Measurements from ENCODE around the gene FAM187B.

FAM187B gene
- total RNA-seq = 0 to 0.15 (median 0.06) reads per million in 4 donors

DNA sequence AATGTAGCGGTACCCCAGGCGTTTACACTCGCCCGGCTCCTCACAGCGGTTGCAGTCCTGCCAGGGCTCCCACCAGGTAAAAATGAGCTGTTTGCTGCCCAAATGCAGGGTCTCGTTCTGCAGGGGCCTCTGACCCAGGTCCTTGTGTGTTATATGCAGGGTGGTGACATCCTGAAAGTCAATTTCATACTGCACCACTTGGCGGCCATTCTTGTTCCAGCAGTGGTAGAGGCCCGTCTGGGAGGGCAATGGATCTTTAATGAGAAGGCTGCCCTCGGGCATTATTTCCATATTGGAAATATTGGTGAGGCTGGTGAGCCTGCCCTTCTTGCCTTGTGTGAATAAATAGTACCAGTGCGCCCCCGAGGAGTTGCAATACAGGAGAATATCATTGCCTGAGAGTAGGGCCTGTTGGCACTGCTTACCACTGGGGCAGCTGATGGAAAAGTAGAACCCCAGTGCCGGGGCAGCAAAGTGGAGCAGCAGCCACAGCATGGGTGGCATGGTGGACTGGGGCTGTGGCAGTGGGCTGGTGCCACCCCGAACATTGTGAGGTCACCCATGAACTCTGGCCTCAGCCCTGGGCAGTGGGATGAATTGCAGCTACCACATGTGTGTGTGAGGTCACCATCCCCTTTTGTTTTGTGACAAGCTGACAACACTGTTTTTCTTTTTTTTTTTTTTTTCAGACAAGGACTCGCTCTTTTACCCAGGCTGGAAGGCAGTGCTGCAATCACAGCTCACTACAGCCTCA, at the start of gene FAM187B:
TSS of gene FAM187B (minus strand) at position 563 of the 754 bp plus-strand sequence. CDS start at position 504, 59 bp downstream.
- no peak for DNase-seq

DNA sequence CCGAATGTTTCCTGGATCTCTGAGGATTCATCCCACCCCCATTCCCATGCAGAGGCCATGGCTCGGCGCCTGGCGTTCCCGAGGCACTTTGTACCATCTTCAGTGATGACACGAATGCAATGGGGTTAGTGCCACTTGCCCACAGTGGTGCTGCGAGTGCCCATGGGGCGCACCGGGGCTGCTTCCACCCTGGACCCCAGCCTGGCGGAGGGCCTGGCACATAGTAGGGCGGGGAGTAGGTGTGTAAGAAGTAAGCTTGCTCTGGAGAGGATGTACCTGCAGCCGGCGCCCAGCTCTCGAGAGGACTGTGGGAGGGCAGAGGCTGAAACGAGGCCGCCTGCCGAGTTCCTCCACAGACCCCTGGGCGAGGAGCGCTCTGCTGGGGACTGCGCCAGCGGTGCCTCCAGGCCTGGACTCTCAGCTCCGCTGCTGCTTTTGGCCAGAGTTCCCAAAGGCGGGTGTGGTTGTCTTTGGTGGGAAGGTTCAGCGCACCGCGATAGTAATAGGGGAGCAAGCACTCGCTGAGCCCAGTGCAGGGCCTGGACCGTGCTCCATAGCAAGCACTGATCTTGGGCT, 48.3 kb upstream of the FAM187B start:
- DNase-seq = no peak

DNA sequence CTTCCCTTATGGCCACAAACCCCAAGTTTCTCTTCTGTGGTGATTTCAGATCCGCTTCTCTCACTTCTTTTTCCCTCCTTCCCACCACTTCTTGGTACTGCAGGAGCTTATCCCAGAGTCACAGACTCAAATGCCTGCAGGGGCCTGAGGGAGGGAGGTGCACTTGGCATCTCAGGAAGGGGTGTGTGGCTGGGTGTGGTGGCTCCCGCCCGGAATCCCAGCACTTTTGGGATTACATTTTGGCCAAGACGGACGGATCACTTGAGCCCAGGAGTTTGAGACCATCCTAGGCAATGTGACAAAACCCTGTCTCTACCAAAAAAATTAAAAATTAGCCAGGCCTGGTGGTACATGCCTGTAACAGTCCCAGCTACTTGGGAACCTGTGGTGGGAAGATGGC, 45.8 kb upstream of the FAM187B start:
- no peak for DNase-seq

DNA sequence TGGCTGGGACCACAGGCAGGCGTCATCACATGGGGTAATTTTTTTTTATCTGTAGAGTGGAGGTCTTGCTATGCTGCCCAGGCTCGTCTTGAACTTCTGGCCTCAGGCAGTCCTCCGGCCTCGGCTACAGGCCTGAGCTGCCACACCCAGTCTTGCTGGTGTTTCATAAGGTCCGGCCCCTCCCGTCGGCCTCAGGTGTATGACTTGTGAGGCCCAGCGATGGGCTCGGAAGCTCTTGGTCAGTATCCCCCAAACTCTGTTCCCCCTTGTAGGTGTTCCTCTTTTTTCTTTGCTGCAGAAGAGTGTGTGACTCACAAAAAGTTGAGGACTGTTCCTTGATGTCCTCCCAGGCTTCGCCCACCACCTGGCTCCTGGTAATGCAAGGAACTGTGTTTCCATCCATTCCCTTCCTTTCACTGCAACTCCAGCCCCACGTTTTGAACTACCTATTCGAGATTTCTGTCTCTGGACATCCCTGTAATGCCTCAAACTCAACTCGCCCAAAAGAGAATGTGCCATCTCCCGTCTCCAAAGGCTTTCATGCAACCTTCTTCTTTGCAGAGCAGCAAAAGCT, 45.2 kb upstream of the FAM187B start:
- DNase-seq = no peak

DNA sequence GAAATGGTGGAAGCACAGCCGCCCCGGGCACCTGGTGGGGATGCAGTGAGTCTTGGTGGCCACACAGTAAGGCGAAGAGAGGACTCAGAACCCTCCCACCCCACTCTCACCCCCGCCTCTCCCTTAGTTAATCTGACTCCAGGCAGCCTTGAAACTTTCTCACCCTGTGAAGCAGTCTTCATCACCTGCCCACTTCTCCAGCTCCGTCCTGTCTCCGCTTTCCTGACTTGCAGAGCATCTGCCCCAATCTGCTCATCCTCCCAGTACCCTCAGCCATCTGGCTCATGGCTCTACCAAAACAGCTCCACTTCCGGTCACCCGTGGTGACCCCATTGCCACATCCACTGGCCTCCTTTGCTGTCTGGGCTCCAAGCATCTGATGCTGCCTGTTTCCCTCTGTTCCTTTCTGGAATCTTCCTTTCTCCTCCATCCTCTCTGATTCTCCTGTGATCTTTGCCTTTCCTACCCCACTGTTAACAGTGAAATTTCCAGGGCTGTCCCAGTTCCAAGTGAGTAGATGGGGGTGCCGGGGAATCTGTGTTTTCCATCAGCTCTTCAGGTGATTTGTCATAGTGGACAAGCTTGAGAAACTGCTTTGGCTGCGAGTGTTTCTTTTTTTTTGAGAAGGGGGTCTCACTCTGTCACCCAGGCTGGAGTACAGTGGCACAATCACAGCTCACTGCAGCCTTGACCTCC, 44.6 kb upstream of the FAM187B start:
- DNase-seq = no peak

DNA sequence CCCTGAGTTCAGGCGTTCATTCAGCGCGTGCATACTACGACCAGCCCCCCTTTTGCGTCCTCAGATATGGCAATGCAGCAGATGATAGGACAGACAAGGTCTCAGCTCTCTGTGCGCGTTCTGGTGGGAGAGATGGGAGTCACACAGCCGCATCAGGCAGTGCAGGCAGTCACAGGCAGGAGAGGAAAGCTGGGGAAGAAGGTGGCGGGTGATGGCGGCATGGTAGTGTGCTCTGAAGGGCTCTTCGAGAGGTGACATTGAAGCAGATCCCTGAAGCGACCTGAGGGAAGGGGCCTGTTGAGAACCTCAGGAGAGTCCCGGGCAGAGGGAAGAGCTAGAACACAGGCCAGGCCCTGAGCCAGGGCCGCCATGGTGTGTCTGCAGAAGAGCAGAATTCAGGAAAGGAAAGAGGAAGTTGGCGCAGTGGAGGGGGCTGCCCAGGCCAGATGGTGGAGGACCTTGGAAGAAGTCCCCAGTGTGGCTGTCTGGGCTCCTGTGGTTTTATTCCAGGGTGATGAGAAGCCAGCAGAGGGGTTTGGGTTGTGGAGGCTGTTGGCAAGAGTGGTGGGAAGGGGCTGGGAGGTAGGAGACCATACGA, 43.7 kb upstream of the FAM187B start:
- DNase-seq = no peak

DNA sequence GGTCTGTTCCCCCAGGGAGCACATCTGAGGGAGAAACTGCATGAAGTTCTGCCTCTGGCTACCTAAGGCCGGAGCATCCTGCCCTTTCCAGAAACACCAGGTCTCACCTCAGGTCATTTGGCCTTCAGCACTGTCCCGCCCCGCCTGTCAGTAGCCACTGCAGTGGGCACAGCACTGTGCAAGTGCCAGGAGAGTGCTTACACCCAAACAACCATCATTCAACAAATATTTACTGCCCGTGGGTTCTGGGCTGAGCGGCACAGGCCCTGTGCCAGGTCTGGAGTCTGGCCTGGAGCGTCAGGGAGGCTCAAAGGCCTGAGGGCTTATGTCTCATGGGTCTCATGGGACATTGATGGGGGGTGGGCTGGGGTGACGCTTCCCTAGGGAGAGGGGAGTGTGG, 43.0 kb upstream of the FAM187B start:
- DNase-seq = no peak

DNA sequence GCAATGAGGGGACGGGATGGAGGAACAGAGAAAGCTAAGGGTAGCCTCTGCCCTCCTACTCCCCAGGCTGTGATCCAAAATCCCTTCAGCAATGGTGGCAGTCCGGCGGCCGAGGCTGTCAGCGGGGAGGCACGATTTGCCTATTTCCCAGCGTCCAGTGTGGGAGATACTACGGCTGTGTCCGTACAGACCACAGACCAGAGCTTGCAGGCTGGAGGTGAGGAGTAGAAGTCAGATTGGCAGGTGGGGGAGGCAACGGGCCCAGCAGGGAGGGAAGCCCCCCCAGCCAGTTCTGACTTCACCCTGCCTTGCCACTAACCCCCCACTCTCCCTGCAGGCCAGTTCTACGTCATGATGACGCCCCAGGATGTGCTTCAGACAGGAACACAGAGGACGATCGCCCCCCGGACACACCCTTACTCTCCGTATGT, 41.9 kb upstream of the FAM187B start:
- no peak for DNase-seq

DNA sequence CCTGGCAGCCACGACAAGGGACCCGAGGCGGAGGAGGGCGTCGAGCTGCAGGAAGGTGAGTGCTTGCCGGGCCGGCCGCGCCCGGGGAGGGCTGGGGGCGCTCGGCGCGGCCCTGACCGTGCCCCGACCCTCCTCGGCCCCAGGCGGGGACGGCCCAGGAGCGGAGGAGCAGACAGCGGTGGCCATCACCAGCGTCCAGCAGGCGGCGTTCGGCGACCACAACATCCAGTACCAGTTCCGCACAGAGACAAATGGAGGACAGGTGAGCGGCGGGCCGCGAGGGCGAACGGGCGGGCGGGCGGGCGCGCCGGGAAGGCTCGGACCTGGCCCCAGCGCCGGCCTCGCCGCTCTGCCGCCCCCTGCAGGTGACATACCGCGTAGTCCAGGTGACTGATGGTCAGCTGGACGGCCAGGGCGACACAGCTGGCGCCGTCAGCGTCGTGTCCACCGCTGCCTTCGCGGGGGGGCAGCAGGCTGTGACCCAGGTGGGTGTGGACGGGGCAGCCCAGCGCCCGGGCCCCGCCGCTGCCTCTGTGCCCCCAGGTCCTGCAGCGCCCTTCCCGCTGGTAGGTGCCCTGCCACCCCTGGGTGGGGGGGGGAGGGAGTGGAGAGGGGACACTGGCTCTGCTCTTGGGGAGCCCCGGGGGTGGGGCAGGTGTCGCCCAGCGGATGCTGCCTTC, 41.0 kb upstream of the FAM187B start:
- DNase-seq = peak; percentile 50 to 81 (median 66)

DNA sequence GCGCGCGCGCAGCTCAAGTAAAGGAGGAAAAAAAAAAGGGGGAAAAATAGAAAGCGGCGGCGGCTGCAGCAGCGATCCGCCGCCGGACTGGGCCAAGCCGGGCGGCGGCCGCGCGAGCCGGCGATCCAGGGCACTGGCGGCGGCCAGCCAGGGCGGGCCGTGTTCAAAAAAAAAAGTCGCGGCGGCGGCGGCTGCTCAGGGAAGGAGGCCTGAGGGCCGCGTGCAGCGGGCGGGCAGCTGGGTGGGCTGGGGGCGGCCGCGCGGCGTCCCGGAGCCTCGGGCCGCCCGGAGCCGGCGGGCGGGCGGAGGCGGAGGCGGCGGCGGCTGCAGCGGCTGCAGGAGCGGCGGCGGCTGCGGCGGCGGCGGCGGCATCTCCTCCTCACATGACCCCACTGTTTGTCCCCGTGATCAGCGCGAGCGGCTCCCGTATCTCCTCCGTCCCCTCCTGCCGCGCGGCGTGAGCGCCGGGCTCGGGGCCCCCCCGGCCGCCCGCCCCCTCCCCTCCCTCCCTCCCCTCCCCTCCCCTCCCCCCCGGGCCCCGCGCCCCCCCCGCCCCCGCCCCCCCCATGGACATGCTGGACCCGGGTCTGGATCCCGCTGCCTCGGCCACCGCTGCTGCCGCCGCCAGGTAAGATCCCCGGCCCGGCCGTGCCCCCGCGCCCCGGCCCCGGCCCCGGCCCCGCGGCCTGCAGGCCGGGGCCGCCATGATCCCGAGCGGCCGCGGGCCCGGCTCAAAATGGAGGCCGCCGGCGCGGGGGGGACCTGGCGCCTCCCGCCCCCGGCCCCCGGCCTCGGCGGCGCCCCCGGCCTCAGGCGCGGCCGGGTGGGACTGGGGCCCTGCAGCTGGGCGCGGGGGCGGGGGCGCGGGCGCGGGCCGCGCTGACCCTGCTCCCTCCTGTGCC, 40.2 kb upstream of the FAM187B start, which contains the start of gene USF2:
TSS of gene USF2 (plus strand) at position 427 of the 902 bp plus-strand sequence. CDS start at position 567, 140 bp downstream.
- peak; percentile 39 to 72 (median 61) for DNase-seq

DNA sequence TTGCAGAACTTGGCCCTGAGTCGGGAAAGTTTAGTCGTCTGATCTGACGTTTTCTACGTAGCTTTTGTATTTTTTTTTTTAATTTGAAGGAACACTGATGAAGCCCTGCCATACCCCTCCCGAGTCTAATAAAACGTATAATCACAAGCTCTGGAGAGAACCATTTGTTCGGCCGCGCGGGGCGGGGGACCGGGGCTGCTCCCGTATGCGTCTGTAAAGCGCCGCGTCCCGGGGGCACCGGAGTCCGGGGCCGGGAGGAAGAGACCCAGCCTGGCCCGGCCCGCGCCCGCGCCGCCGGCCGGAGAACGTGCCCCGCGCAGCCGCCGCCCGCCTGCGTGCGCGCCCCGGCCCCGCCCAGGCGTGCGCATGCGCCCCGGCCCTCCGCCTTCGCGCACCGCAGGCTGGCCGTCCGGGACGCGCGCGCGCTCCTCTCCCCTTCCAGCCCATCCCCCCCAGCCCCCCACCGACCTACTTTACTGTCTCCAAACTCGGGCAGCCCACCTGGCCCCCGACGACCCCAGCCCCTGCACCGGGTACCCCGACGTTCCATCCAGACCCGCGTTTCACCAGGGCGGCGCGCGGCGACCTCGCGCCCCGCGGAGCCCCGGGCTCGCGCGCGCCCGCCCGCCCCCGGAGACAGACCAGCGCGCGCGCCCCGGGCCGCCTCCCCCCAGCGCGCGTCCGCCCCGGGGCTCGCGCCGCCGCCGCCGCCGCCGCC, 39.4 kb upstream of the FAM187B start:
- DNase-seq = peak; percentile 57 to 82 (median 61)

DNA sequence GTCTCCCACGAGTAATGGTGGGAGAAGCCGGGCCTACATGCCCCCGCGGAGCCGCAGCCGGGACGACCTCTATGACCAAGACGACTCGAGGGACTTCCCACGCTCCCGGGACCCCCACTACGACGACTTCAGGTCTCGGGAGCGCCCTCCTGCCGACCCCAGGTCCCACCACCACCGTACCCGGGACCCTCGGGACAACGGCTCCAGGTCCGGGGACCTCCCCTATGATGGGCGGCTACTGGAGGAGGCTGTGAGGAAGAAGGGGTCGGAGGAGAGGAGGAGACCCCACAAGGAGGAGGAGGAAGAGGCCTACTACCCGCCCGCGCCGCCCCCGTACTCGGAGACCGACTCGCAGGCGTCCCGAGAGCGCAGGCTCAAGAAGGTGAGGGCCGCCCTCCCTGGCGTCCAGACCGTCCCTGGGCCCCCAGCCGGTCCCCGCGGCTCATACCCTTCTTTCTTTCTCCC, 38.8 kb upstream of the FAM187B start:
- peak in 3 of 5 donors; percentile 26 to 43 (median 27) for DNase-seq

DNA sequence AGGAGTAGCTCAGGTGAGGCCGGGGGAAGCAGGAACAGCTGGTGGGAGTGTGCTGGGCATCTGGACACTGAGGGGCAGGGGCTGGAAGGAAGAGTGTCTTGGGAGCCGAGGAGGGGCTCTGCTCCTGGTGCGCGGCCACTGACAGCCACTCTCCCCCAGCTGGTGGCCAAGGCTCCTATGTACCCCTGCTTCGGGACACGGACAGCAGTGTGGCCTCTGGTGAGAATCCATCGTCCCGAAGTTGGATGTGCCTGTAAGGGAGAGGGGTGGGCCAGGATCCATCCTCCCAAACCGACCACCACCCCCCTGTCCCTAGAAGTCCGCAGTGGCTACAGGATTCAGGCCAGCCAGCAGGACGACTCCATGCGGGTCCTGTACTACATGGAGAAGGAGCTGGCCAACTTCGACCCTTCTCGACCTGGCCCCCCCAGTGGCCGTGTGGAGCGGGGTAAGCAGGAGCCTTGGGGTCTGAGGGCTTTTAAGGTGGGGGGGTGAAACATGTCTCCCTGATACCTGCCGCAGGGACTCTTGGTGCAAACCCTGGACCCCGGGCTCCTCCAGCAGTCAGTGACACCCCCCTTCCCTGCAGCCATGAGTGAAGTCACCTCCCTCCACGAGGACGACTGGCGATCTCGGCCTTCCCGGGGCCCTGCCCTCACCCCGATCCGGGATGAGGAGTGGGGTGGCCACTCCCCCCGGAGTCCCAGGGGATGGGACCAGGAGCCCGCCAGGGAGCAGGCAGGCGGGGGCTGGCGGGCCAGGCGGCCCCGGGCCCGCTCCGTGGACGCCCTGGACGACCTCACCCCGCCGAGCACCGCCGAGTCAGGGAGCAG, 38.2 kb upstream of the FAM187B start:
- DNase-seq = no peak

DNA sequence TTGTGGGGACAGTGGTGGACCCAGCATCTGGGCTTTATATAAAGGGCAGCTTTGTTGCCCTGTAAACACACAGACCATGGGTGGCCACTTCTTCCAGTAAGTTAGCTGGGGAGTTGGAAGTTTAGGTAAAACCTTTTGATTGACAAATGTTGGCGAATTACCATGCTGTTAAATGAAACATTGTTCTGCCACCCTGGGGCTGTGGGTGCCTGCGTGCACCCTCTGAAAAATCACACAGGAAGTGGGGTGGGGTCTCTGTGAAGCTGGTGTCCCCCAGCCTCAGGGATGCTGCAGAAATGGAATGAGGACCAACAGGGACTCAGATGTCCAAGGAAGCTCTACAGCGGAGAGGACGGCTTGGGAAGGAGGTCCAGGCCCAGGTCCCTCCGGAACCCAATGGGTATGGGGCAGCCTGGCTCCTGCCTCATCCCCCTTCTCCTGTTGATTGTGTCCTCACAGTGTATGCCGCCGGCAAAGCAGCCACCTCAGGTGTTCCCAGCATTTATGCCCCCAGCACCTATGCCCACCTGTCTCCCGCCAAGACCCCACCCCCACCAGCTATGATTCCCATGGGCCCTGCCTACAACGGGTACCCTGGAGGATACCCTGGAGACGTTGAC, 37.5 kb upstream of the FAM187B start:
- no peak for DNase-seq

DNA sequence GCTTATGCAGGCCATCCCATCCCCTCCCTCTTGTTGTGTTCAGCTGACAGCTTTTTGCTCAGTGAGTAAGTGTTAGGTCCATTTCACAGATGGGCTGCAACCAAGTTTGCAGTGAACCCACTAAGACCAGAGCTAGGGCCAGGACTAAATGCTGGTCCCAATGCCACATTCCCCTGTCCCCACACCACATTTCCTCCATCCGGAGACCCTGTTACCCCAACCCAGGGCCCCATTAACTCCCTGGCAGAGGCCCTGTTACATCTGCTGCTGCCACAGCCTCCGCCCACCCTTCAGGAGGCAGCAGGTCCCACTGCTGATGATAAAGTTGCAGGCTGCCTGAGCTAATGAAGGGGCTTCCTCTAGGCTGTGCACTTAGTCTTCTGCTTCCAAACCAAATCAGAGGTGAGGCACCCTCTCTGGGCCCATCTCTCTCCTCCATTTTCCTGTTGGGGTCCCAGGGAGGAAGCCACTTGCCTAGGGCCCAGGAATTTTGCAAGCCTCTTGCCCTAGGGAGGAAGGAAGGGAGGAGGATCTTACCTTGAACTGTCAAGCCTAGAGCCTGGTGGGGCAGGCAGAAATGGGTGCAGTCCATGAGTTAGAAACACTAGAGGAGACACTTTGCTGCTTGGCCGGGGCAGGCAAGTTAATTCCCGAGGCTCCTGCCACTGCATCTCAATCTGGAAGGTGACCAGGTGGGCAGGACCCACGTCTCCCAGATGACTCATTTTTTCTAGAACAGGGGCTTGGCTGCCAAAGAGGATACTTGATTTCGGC, 36.8 kb upstream of the FAM187B start:
- DNase-seq = no peak

DNA sequence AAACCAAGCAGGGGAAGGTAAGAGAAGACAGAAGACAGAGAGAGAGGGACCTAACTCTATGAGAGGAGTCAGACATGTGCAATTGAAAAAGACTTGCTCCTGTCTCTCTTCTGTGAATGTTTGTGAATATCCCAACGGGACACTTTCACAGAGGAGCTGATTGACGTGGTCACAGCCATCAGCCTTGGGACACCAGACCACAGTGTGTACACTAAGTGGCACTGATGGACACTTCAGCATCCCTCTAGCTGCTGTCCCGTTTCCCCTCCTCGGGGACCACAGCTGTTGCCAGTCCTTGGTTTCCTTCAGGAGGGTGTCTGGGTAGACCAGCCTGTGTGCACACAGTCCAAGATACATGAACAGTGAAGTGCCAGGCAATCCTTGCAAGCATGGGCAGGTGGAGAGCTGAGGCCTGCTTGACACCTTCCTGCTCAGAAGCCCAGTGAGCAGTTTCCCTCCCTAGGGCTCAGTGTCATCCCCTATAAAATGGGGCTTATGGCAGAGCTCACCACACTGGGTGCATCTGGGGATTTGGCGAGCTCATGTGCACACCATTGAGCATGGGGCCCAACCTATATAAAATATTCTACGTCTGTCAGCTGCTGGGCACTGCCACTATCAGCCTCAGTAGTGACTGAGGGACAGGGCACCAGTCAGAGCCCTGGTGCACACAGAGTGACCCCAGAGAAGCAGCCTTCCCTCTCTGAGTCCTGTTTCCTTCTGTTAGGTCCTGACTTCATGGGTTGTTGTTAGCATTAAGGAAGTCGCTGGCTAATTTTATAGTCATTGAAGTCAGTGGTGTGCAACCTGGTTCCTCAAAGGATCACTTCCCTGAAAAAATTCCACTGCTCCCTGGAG, 36.0 kb upstream of the FAM187B start:
- DNase-seq = no peak

All from T-helper 1 cell (primary cell).